ENCODE measurements around the gene CHN2.
"Not testable (repeated sequence)": the region's sequence is repeated elsewhere in the genome, so short reads cannot be mapped to it uniquely, and the experiment has no call there.

Gene CHN2

DNA sequence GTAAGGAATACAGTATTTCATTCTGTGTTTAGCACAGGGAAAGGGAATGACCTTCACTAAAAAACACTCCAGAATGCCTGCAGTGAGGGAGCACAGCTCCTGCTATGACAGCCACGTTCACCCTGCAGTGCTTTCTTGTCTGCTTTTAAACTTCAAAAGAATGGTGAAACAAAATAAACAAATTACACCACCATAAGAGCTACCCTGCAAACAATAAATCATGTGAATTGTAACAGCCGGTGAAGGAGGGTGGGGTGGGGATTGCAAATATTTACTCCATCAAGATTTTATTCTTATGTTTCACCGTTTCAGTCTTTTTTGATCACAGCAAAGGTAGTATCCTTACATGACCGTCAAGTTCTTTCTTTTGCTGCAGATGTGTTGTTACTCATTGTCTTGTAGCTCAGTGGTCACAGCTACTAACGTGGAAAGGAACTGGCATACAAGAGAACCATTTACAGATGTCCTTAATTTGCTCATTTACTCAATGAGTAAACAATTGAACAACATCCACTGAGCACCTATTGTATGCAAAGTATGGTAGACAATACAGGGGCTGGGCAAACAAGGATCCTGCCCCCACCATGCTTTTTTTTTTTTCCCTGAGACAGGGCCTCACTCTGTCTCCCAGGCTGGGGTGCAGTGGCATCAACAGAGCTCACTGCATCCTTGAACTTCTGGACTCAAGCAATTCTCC is 4.1 kb upstream of the CHN2 start:
- DNase-seq: no peak

DNA sequence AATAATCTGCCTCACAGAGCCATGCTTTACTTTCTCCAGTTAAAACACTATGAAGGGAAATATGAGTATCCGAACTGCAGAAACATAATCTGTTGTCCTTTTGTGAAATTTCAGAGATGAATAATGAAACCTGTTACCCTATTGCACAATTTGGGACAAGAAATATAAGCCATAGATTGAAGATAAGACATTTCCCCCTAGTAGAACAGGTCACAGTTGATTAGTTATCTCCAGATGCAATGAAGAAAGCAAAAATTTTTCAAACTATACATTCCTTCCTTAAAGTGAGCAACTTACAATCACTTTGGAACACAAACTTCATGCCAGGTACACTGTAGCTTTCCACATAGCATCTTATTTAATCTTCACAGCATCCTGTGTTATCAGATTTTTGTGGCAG is 2.3 kb upstream of the CHN2 start:
- DNase-seq: no peak

DNA sequence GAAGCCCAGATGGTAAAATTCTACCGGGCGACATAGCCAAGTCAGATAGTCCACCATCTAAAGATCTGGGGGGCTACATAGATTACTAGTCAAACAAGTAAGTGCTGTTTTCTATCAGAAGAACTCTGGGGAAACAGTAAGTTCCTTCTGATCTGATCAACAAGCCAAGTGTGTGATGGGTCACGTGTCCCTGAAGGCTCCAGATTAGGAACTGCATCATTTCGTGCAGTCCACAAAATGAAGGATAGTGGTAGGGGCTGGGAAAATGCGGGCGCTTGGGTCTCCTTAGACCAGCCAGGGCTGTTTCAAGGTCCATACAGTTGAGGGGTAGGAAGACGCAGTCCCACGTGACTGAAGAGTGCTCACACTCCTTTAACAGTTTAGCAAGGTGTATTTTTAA is 1.8 kb upstream of the CHN2 start:
- no peak for DNase-seq

DNA sequence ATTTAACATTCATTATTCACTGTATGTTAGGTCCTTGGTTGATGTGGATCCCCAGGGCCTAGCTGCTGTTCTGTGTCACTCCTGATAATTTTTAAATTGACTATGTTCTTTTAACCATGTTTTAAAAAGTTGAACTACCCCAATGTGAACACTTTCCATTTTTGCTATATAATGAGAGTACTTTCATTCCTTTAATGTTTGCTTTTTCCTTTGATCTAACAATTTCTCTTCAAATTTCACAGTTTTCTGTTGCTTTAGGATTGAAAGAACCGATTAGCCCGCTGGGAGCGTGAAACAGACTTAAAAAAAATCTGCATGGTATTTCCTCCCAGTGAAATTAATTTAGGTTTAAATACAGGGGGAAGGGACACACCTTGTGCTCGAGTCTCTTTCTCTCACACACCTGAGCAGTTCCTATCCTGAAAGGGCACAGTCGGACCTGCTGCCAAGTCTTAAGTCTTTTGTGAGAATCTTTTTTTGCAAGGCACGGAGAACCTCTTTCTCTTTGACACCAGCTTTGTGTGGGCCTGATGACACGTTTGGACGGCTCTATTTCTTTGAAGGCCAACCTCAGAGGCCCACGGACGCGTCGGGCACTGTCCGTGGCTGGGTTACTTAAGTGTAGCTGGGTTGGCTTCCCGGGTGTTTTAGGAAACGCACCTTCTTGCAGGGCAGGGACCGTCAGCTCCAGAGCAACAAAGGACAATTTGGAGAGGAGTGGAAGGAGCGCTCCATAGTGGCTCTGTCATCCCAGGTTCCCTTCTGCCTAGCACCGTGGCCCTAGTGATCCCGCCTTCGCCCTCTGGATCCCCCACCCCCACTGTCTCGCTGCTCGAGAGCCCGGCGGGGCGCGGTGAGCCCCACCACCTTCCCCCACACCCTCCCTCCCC is 1.0 kb upstream of the CHN2 start:
- no peak for DNase-seq

DNA sequence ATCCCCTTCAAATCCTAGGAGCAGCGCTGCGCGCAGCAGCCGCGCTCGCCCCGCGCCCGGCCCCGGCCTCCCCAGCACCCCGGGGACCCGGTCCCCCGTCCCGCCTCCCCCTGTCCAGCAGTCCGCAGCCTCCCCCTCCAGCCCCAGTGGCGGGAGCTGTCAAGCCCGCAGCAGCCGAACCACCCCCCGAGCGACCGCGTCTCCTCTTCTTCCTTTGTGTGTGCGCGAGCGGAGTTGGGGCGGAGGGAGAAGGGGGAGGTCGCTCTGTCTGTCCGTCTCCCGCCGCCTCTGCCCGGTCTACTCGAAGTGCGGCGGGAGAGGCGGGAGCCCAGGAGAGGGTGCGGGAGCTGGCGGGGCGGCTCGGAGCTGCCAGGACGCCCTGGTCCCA is 375 bp upstream of the CHN2 start:
- no peak for DNase-seq

DNA sequence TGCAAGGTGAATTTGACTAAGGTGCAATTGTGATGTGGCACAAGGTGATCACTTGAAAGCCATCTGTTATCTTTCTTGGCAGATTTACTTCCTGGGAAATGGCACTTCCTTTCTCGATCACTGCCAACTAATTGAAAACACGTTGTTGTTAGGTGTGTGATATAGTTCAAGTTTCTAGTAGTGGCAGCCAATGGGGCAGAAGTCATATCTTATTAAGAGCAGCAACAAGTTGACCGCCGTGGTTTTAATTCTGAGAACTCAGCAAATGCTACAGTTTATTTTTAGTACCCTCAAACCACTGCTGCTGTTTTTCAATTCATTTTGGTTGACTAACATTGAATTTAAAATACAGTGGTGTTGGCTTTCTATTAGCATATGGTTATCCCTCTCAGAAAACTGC is 1.6 kb downstream of the CHN2 start:
- no peak for DNase-seq

DNA sequence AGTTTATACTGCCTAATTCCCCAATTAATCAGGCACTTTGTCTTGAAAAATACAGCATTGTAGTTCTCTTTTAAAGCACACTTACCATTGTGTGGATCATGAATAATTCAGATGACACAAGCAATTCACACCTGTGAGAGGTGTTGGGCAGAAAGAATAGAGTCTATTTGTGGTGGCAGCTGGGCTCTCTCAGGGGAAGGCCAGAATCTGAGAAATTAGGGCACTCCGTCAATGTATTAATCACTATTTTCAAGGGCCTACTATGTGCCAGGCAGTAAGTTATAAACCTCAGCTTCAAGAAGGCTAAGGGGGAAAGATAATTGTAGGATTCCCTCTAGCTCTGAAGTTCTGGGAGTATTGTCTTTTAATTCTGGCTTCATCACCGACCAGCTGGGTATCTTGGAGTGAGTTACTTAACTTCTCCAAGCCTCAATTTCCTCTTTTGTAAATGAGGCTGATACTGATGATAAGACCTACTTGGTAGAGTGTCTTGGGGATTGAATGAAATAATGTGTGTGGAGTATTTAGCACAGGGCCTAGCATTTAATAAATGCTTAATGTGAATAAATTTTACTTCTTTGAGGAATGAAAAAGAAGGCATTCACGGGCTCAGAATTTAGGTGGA is 2.5 kb downstream of the CHN2 start:
- no peak for DNase-seq

DNA sequence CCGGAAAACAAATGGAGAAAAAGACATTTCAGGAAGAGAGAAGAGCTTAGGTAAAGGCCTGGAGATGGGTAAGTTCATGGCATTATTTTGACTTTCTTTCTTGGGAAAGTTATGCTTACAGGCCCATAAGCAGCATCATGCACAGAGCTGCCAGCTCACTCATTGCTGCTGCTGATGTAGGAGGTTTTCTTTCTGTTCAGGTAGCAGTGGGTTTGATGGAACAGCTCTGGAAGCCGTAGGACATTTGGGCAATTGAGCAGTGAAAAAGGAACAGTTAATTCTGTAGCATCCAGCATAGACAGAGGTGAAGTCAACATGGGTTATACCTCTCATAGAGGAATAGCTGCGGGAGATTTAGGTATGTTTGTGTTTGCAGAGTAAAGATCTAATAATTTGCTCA is 3.3 kb downstream of the CHN2 start:
- no peak for DNase-seq

DNA sequence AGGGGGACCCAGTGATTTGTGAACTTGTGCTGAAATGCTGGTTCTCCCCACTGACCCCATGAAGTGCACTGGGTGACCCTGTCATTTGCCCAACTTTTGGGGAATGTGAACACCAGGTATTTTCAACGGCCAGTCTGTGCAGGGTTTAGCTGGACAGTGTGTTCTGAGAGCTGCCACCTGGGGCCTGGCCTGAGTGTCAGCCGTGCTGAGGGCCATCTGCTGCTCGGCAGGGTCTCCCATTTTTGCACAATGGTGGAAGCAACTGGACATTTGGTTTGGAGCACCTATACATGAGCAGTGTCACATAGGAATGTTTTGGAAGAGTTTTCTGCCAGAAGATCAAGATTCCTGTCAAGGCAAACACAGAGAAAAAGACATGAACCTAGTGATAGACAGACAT is 5.2 kb downstream of the CHN2 start:
- DNase-seq: no peak

DNA sequence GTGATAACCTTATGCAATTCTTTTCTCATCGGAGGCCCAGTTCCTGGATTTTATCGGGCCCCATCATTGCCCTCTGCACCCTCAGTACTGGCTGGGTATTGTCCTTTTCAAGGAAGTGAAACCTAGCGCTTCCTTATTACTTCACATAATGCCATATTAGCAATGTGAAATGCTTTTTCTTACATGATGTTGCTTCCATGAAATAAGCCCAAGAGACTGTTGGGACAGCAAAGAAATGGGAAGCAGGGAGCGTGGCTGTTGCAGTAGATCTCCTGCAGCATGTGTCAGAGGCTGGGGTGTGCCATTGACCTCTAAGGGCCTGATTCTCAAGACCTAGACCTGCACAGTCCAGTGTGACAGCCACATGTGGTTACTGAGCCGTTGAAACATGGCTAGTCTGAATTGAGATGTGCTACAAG is 8.1 kb downstream of the CHN2 start:
- DNase-seq: no peak

DNA sequence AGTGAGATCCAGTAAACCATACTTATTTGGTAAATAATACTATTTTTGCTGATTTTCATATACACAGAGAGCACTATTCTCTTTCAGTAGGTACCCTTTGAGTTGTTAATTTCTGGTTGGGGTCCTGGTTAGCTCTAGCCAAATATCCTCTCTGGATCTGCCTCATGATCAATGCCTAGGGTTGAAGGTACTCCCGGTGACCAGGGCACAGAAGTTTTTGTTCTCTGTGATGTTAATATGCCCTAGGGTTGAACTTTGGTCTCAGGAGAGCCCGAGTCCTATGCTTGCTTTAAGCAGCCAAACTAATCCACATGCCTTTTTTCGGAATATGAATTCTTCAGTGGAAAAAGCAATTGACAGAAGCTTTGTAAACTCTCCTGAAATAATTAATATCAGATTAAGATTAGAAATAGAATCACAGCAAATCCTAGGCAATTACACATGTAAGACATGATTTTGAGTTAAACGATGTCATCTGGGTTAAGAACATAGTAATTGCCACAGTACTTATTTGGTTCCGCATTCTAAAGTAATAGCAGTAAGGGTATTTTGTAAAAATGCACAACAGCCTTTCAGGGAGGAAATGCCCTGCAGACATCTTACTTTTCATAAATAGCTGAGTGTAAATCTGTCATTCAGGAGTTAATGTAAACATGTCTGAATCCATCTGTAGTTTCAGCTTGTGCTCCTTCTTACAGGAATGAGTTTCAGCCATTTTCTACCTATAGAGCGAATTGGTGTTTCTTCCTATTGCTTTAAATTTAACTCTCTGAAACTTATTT is 10.1 kb downstream of the CHN2 start:
- DNase-seq: no peak

DNA sequence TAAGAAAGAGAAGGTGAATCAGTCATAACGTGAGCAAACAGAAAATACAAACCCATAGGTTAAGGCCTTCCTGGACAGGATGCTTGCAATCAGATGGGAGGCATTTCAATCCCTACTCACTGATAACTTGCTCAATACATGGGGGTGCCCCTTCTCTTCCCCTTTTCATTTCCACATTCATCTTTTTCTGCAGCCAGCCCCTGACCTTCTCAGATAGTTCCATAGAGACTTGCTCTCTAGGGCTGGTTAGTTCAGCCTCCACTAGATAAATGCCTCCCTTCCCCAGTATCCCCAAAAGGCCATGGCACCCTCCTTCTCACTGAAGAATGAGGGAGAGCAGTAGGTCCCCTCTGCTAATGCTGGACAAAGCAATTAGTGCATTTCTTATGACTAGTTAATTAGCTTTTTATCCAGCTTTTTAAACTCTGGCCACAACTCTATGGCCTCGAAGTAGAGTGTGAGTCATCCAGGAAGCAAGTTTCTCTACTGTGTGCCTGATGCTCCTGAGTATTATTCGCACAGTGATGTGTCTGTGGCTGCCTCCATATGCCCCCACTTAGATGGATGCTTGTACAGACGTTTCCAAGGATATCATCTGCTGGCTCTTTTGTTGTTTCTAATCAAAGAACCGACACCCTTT is 12.7 kb downstream of the CHN2 start:
- DNase-seq: no peak

DNA sequence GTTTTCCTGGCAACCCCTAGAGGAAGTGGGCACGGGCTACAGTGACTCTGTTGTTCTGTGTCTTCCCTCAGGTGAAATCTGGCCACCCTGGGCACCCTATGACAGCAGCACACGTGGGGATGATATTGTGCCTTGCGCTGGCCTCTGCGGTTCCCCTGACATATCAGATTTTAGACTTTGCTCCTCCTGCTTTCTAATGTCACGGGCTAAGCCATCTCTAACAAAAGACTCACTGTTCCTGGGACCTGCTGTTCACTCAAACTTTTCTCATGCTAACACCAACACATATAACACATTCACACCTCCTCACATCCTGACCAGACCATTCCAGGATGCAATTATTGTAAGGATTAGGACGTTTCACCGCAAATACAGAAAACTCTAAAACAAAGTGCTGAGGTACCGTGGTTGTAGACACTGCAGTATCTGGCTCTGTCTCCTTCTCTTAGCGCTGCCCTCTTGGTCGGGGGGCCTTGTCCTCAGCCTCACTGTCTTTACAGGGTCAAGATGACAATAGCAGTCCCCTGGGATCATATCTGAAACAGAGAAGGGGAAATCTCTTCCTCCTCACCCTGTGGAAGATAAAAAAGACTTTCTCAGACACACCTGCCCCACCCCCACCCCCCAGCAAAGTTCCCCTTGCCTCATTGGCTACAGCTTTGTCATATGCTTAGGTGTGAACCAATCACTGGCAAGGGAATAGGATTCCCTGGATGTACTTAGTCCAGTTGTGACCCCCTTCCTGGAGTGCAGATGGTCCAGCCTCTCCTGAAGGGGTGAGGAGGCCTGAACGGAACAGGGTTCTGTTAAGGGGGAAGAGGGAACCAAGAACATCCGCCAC is 14.1 kb downstream of the CHN2 start:
- DNase-seq: no peak

DNA sequence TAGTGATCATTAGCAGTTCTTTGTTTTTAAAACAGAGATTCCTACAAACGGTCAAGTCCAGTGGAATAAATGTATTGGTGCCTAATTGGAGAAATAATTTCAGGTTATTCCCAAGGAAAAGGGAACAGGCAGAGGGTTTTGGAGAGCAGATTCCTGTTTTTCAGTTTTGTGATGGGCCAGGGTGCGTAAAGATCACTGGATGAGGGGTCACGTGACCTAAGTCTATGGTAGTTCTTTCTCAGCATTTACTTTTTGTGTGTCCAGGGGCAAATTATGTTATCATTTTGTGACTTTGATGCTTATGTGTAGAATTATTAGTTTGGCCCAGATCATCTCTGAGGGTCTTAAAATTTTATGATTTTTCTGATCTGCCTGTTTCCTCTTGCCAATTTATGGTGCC is 15.2 kb downstream of the CHN2 start:
- no peak for DNase-seq

DNA sequence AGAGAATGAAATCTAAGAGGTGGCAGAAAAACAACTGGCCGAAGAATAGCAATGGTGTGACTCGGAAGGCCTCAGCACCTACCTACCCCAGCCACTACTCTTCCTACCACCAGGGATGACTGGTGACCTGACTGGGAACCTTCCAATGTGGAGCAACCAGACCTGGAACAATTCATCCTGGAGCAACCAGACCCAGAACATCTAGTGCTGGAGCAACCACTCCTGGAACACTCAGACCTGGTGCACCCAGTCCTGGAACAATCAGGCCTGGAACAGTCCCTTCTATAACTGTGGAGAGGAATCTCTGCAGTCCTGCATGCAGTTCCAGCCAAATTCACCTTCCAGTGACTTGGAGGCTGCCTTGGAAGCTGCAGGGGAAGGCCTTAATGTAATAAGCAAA is 18.2 kb downstream of the CHN2 start:
- DNase-seq: not testable (repeated sequence)

DNA sequence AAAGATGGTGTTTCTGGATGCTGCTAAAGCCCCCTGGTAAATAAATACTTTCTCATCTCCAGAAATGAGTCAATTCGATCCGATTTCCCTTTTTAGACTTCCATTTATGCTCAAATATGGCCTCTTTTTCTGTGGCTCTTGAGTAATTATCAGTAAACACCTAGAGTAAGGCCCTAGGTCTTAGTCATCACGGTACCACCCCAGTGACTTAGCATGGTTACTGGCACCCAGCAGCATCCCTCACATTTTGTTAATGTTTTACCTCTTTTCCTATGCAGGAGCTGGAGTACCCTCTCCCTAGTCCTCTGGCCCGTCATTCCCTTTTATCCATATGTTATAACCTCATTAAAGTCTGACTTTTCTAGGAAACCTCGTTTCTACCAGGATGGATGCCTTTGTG is 19.5 kb downstream of the CHN2 start:
- DNase-seq: no peak

DNA sequence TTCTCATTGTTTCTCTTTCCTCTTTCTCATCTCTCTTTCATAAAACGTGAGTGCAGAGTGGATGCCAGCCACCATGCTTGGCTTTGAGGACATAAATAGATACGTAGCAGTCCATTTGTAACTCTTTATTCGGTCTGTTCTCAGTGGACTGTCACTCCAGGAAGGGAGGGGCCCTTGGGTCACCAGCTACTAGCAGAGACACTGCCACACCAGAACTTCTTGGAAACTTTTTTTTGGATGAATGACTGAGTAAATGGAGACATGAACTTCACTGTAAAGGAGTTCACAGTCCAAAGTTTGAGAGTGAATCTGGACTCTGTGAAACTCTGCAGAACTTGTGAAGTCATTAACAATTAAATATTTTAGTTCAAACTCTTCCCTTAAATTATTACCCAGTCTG is 20.2 kb downstream of the CHN2 start:
- no peak for DNase-seq

DNA sequence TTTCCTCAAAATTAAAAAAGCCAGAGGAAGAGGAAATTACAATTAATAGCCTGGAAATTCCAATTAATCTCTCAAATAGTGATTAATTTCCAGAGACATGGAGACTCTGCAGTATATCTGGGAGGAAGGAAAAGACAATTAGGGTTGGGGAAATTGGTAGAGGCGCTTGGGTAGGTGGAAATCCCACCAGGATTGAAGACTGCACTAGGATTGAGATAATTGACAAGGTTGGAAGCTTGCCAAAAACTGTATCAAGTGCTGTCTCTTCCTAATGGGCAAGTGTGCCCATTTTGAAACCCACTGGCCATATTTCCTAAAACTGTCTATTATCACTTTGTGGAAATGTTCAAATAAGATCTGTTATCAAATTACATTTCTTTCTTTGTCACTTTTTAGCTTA is 21.6 kb downstream of the CHN2 start:
- DNase-seq: no peak

DNA sequence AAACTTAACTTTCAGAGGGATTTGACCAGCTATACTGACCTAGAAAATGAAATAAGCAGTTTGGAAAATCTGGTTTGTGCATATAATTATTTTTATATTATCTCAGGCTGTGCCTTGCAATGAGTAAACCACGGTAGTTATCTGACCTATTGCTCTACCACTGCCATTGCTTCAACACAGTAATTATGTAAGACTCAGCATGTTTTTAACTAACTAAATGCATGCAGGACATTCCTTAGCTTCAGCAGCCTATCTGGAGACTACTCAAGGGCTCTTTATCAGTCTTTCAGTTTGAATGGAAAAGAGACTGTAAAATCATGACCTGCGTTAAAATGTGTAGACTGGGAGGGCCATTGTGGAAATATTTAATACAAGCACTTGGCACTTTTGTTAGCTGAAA is 22.5 kb downstream of the CHN2 start:
- no peak for DNase-seq

DNA sequence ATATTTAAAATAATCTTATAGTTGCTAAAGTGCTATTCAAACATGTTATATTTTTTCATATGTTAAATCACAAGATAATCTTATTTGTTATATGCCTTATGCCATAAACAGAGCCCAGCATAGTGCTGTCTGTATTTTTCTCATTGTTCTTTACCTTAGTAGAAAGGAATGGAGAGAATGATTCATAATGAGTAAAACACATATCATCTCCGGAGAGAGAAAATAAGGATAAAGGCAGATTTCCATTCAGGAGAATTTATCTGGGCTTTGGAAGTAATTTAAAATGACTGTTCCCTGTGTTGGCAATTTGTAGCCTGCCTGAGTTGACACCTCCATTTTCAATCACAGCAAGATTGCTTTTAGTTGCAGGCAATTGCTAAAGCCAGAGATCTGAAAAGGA is 30.2 kb downstream of the CHN2 start:
- DNase-seq: no peak

DNA sequence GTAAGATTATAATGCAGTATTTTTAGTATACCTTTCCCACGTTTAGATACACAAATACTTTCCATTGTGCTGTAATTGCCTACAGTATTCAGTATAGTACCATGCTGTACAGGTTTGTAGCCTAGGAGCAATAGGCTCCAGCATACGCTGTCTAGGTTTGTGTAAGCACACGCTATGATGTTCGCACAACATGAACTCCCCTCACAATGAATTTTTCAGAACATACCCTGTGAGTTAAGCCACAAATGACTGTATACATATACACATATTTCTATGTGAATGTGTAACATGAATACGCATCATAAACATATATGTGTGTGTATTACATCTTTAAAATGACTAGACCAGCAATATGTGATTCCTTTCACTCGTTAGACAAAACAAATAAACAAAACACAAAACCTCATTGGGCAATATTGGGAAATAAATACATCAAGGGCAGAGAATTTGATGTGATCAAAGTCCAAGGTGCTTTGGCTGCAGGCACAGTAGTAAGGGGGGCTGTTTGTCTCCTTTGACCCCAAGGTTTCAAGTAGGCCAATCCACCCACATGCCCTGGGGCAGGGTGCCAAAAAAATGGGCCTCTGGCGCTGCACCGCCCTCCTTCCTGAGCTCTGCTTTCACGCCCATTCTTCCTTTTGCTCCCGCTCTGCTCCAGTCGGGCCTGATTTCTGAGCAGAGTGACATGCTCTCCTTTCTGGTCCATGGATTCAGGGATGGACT is 33.9 kb downstream of the CHN2 start:
- DNase-seq: no peak
